Activated CD4-positive, alpha-beta memory T cell treated with anti-CD3 and anti-CD28 coated beads for 36 hours (primary cell): ENCODE measurements around the gene ERC1. TPM values are rescaled to one million over a fixed set of nuclear protein-coding genes. Genes with fewer than 3 reads are reported as not detected.
"Not testable (repeated sequence)": the region's sequence is repeated elsewhere in the genome, so short reads cannot be mapped to it uniquely, and the experiment has no call there.

ENCODE experiments used
- CTCF ChIA-PET: fragments of 350-600 bp; sonication (Branson Sonifier 250); formaldehyde crosslinking; loops from one replicate; lab custom pipeline; 2021; ENCODE audit warnings: antibody characterized with exemption, inconsistent platforms; lab: Charles Lee
- POLR2A ChIA-PET: fragments of 350-600 bp; sonication (Branson Sonifier 250); formaldehyde crosslinking; loops from one replicate; lab custom pipeline; 2021; ENCODE audit warnings: antibody characterized with exemption; lab: Charles Lee
- DNase-seq: peaks from one replicate; pipeline ENCODE4 v3.0.0-alpha.2; 2020
- H3K27ac Mint-ChIP-seq: one replicate; pipeline ENCODE4 v1.8.0; 2021; ENCODE audit warnings: mixed read lengths
- H3K27me3 Mint-ChIP-seq: one replicate; pipeline ENCODE4 v1.8.0; 2021; ENCODE audit warnings: mixed read lengths
- H3K36me3 Mint-ChIP-seq: one replicate; pipeline ENCODE4 v1.8.0; 2021; ENCODE audit warnings: mixed read lengths
- H3K4me1 Mint-ChIP-seq: one replicate; pipeline ENCODE4 v1.8.0; 2021; ENCODE audit warnings: low read depth, mixed read lengths
- H3K4me3 Mint-ChIP-seq: one replicate; pipeline ENCODE4 v1.8.0; 2021; ENCODE audit warnings: mild to moderate bottlenecking, mixed read lengths
- H3K9me3 Mint-ChIP-seq: one replicate; pipeline ENCODE4 v1.8.0; 2021; ENCODE audit warnings: mixed read lengths
- intact Hi-C: fragments of 100-400 bp; cut with micrococcal nuclease; formaldehyde crosslinking; loops from one replicate; pipeline ENCODE4 v1.15.1; 2023
- total RNA-seq, 2 experiments: library from RNA; stranded (reverse); gene quantifications; one replicate each; pipeline ENCODE4 v1.2.3, GENCODE V29; 2021

ERC1 gene
- total RNA-seq, 2 experiments from 2014 or later: 19.1 to 21.8 TPM

- Mint-ChIP-seq H3K9me3 (no peaks in the 10 kb centered on the region), H3K27me3 (no peaks in the 10 kb centered on the region), H3K4me1 (no peaks in the 10 kb centered on the region), H3K27ac (no peak overlapping the region), H3K36me3 (no peaks in the 10 kb centered on the region), H3K4me3 (no peak overlapping the region)
- DNase-seq: no peak
- CTCF ChIA-PET: interaction anchor here (0.8 to 1.4 kb wide), 2 partner anchors 102 to 362 kb away, joined by 3 to 7 read pairs; no protein-coding TSS in a partner anchor
- POLR2A ChIA-PET: no interaction called here
- intact Hi-C loops: no loop called here
Measured at GRCh38 chr12:1220127-1221092, 229.4 kb downstream of the ERC1 start.

- intact Hi-C loops: loop anchor here (2.0 kb wide), 1 partner anchor 104 kb away; no protein-coding TSS in a partner anchor
- no peaks in the 10 kb centered on the region for H3K9me3 Mint-ChIP-seq
- no peak overlapping the region for H3K4me3 Mint-ChIP-seq
- CTCF ChIA-PET: no interaction called here
- no peaks in the 10 kb centered on the region for H3K27me3 Mint-ChIP-seq
- H3K27ac Mint-ChIP-seq: no peak overlapping the region
- peaks cover 19% of the 10 kb centered on the region for H3K4me1 Mint-ChIP-seq
- POLR2A ChIA-PET: no interaction called here
- no peaks in the 10 kb centered on the region for H3K36me3 Mint-ChIP-seq
- no peak for DNase-seq
Measured at GRCh38 chr12:1222858-1223639, 232.0 kb downstream of the ERC1 start.

DNA sequence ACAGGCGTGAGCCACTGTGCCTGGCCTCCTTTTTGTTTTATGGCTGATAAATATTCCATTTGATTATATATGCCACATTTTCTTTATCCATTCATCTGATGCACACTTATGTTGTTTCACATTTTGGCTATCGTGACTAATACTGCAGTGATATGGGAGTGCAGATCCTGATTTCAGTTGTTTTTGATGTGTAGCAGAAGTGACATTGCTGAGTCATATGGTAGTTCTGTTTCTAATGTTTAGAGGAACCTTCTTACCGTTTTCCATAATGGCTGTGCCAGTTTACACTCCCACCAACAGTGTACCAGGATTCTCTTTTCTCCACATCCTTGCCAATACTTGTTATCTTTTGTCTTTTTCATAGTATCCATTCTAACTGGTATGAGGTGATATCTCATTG lies 235.9 kb downstream of the ERC1 start:
- H3K4me1 Mint-ChIP-seq: peaks cover 19% of the 10 kb centered on the region
- H3K27me3 Mint-ChIP-seq: no peaks in the 10 kb centered on the region
- peaks cover under 1% of the 10 kb centered on the region for H3K36me3 Mint-ChIP-seq
- intact Hi-C loops: loop anchor here (1.0 kb wide), 2 partner anchors 14 to 101 kb away; no protein-coding TSS in a partner anchor
- CTCF ChIA-PET: interaction anchor here (1.2 to 2.0 kb wide), 2 partner anchors 14 to 355 kb away, joined by 3 to 11 read pairs; no protein-coding TSS in a partner anchor
- no peak overlapping the region for H3K27ac Mint-ChIP-seq
- no peak for DNase-seq
- H3K4me3 Mint-ChIP-seq: no peak overlapping the region
- H3K9me3 Mint-ChIP-seq: peaks cover 2% of the 10 kb centered on the region
- POLR2A ChIA-PET: interaction anchor here (2.1 kb wide), 1 partner anchor 14 kb away, joined by 15 read pairs; no protein-coding TSS in a partner anchor

DNA sequence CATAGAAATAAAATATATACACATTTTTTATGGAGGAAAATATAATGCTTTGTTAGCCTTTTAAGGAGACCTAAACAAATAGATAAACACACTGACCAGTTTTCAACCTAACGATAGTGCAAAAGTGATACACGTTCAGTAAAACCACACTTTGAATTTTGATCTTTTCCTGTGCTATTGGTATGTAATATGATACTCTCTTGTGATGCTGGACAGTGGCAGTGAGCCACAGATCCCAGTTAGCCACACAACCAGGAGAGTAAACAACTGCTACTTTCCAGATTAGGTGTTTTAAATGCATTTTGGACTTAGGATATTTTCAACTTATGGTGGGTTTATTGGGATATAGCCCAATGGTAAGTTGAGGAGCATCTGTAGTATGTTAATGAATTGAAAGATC lies 243.1 kb downstream of the ERC1 start:
- H3K27ac Mint-ChIP-seq: no peak overlapping the region
- H3K36me3 Mint-ChIP-seq: peaks cover 12% of the 10 kb centered on the region
- CTCF ChIA-PET: no interaction called here
- no peak overlapping the region for H3K4me3 Mint-ChIP-seq
- POLR2A ChIA-PET: no interaction called here
- no peaks in the 10 kb centered on the region for H3K27me3 Mint-ChIP-seq
- H3K9me3 Mint-ChIP-seq: peaks cover 4% of the 10 kb centered on the region
- intact Hi-C loops: no loop called here
- DNase-seq: no peak
- no peaks in the 10 kb centered on the region for H3K4me1 Mint-ChIP-seq

DNA sequence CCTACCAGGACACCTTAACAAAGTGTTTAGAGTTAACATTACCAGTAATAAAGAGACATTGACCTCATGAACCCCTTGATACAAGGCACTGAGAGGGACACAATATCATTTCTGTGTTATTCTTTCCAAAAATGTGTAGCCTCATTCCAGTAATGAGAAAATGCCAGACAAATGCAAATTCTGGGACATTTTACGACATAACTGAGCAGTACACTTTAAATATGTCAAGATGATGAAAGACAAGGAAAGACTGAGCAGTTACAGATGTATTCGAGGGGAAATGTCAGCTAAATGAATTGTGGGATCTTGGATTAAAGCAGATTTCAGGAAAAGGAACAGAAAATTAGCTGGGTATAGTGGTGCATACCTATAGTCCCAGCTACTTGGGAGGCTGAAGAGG lies 255.6 kb downstream of the ERC1 start:
- Mint-ChIP-seq H3K4me1 (no peaks in the 10 kb centered on the region), H3K36me3 (no peaks in the 10 kb centered on the region), H3K27me3 (no peaks in the 10 kb centered on the region), H3K27ac (no peak overlapping the region), H3K4me3 (no peak overlapping the region), H3K9me3 (no peaks in the 10 kb centered on the region)
- intact Hi-C loops: no loop called here
- POLR2A ChIA-PET: no interaction called here
- CTCF ChIA-PET: no interaction called here
- no peak for DNase-seq

DNA sequence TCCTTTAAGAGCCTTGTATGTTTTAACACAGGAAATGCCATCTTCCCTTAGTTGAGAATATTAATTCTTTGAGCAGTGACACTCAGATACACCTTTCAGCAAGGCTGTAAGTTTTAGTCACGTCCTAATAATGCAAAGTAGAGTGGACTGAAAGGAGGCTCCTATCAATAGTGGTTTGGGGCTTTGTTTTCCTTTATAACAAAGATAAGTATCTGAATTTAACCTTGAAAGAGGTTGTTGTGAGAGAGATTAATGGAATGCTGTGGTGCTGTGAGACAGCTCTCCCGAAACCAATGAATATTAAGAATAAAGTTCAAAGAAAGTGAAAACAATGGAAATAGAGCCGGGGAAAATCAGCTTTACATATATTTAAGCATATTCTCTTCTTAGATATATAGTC lies 259.6 kb downstream of the ERC1 start:
- Mint-ChIP-seq H3K4me3 (no peak overlapping the region), H3K4me1 (no peaks in the 10 kb centered on the region), H3K27ac (no peak overlapping the region), H3K9me3 (peaks cover 2% of the 10 kb centered on the region), H3K27me3 (no peaks in the 10 kb centered on the region), H3K36me3 (no peaks in the 10 kb centered on the region)
- CTCF ChIA-PET: interaction anchor here (2.1 kb wide), 1 partner anchor 132 kb away, joined by 10 read pairs; no protein-coding TSS in a partner anchor
- POLR2A ChIA-PET: no interaction called here
- intact Hi-C loops: no loop called here
- DNase-seq: no peak

DNA sequence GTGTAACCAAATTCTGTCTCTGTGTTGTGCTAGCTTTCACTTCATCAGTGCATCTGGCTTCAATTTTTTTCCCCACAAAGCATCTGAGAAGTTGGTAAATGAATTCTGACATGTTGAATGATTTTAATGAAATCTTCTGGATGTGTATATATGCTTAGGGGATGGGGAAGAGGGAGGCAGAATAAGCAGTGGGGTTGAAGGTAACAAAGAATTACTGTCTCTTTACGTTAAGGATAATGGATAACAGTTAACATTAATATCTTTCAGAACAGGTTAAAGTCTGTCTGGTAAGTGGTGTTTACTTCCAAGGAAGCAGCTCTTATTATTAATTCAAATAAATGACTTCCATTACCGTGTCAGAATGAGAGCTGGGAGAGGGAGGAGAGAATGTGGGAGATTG lies 261.7 kb downstream of the ERC1 start:
- Mint-ChIP-seq H3K9me3 (peaks cover 2% of the 10 kb centered on the region), H3K4me1 (no peaks in the 10 kb centered on the region), H3K4me3 (no peak overlapping the region), H3K27me3 (no peaks in the 10 kb centered on the region), H3K27ac (no peak overlapping the region), H3K36me3 (no peaks in the 10 kb centered on the region)
- ChIA-PET POLR2A (no interaction called here), CTCF (no interaction called here)
- DNase-seq: no peak
- intact Hi-C loops: no loop called here

DNA sequence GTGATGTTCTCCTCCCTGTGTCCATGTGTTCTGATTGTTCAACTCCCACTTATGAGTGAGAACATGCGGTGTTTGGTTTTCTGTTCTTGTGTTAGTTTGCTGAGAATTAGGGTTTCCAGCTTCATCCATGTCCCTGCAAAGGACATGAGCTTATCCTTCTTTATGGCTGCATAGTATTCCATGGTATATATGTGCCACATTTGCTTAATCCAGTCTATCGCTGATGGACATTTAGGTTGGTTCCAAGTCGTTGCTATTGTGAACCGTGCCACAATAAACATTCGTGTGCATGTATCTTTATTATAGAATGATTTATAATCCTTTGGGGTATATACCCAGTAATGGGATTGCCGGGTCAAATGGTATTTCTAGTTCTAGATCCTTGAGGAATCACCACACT lies 264.1 kb downstream of the ERC1 start:
- H3K36me3 Mint-ChIP-seq, H3K9me3 Mint-ChIP-seq, intact Hi-C loops, CTCF ChIA-PET, H3K4me3 Mint-ChIP-seq, H3K4me1 Mint-ChIP-seq, POLR2A ChIA-PET, DNase-seq, H3K27ac Mint-ChIP-seq, H3K27me3 Mint-ChIP-seq: not testable (repeated sequence)

DNA sequence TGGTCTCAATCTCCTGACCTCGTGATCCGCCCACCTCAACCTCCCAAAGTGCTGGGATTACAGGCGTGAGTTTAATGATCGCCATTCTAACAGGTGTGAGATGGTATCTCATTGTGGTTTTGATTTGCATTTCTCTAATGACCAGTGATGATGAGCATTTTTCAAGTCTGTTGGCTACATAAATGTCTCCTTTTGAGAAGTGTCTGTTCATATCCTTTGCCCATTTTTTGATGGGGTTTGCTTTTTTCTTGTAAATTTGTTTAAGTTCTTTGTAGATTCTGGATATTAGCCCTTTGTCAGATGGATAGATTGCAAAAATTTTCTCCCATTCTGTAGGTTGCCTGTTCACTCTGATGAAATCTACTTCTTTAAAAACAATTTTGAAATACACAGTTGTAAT lies 264.8 kb downstream of the ERC1 start:
- DNase-seq, H3K4me1 Mint-ChIP-seq, H3K9me3 Mint-ChIP-seq, H3K27ac Mint-ChIP-seq, H3K27me3 Mint-ChIP-seq, H3K36me3 Mint-ChIP-seq, H3K4me3 Mint-ChIP-seq, POLR2A ChIA-PET, CTCF ChIA-PET, intact Hi-C loops: not testable (repeated sequence)

GRCh38 chr12:1256285-1256684 lies 265.3 kb downstream of the ERC1 start:
- Mint-ChIP-seq H3K4me1 (no peaks in the 10 kb centered on the region), H3K36me3 (peaks cover 5% of the 10 kb centered on the region), H3K4me3 (no peak overlapping the region), H3K27ac (no peak overlapping the region), H3K27me3 (no peaks in the 10 kb centered on the region), H3K9me3 (peaks cover 2% of the 10 kb centered on the region)
- DNase-seq: no peak
- CTCF ChIA-PET: no interaction called here
- intact Hi-C loops: no loop called here
- POLR2A ChIA-PET: no interaction called here

GRCh38 chr12:1256991-1257390 lies 266.0 kb downstream of the ERC1 start:
- no peak overlapping the region for H3K4me3 Mint-ChIP-seq
- no peak overlapping the region for H3K27ac Mint-ChIP-seq
- intact Hi-C loops: no loop called here
- ChIA-PET CTCF (interaction anchor here (1.6 kb wide), 1 partner anchor 10 kb away, joined by 3 read pairs; no protein-coding TSS in a partner anchor), POLR2A (no interaction called here)
- peaks cover 2% of the 10 kb centered on the region for H3K9me3 Mint-ChIP-seq
- H3K36me3 Mint-ChIP-seq: peaks cover 9% of the 10 kb centered on the region
- no peak for DNase-seq
- H3K27me3 Mint-ChIP-seq: no peaks in the 10 kb centered on the region
- H3K4me1 Mint-ChIP-seq: no peaks in the 10 kb centered on the region

- intact Hi-C loops: no loop called here
- H3K4me1 Mint-ChIP-seq: no peaks in the 10 kb centered on the region
- H3K27ac Mint-ChIP-seq: no peak overlapping the region
- ChIA-PET CTCF (no interaction called here), POLR2A (no interaction called here)
- no peak for DNase-seq
- no peaks in the 10 kb centered on the region for H3K9me3 Mint-ChIP-seq
- peaks cover 15% of the 10 kb centered on the region for H3K36me3 Mint-ChIP-seq
- no peak overlapping the region for H3K4me3 Mint-ChIP-seq
- H3K27me3 Mint-ChIP-seq: no peaks in the 10 kb centered on the region
Measured at GRCh38 chr12:1262011-1262410, 271.0 kb downstream of the ERC1 start.
